Activated CD4-positive, CD25-positive, alpha-beta regulatory T cell treated with anti-CD3 and anti-CD28 coated beads, Interleukin-2, amount 50 U/mL, for 16 hours (primary cell): Measurements from ENCODE around the gene DUSP16.
"Not testable (repeated sequence)": the region's sequence is repeated elsewhere in the genome, so short reads cannot be mapped to it uniquely, and the experiment has no call there.

Experiments
- DNase-seq: peaks from one replicate; pipeline ENCODE4 v3.0.0-alpha.2; 2020; ENCODE audit warnings: low read depth, low spot score

The DUSP16 gene, protein sequence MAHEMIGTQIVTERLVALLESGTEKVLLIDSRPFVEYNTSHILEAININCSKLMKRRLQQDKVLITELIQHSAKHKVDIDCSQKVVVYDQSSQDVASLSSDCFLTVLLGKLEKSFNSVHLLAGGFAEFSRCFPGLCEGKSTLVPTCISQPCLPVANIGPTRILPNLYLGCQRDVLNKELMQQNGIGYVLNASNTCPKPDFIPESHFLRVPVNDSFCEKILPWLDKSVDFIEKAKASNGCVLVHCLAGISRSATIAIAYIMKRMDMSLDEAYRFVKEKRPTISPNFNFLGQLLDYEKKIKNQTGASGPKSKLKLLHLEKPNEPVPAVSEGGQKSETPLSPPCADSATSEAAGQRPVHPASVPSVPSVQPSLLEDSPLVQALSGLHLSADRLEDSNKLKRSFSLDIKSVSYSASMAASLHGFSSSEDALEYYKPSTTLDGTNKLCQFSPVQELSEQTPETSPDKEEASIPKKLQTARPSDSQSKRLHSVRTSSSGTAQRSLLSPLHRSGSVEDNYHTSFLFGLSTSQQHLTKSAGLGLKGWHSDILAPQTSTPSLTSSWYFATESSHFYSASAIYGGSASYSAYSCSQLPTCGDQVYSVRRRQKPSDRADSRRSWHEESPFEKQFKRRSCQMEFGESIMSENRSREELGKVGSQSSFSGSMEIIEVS

DNA sequence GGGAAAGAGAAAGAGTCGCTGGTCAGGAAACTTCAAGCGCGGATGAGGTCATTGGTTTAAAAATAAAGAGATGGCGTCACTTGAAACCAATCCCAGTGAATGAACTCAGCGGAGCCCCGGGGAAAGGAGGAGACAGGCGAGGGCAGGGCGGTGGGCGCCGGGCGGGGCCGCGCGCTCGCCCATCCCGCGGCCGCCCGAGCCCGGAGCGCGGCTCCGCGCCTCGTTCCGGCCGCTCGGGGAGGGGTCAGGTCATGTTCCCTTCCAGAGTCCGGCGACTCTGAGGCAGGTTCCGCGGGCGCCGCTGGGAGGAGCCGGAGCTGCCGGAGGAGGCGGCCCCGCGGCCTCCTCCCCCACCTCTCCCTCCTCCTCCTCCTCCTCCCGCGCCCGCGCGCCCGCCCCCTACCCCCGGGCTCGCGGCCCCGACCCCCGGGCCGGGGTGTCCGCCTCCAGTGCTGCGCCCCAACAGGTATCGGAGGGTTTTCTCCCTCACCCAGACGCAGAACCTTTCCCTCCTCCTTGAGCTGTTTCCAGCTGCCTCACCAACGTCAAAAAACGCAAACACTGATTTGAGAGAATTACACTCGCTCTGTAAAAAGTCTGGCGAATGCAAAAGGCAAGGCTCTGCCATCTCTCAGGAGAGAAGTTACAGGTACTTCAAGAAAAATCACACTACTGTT lies at the start of gene DUSP16:
DUSP16 (minus strand) TSS at position 279 of the 677 bp plus-strand sequence. CDS start 41,765 bp downstream, outside the sequence.
- peak; percentile 47 for DNase-seq

DNA sequence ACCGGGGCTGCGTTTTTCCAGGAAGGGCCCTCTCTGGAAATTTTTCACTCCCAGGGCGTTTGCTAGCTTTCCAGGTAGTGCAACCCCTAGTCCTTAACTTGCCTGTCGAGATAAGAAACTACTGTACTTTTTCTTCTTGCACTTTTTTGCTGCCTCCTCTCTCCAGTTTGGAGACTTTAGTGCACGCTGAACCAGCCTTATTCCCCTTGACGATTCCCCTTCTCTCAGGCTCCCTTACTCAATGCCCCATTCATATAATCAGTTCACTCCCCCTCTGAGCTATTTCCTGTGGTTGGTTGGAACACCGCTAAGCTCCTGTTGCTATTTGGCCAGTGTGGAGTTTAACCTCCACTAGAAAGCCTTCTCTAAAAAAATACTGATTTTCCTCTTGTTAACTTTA lies 49.7 kb upstream of the DUSP16 start:
- no peak for DNase-seq

DNA sequence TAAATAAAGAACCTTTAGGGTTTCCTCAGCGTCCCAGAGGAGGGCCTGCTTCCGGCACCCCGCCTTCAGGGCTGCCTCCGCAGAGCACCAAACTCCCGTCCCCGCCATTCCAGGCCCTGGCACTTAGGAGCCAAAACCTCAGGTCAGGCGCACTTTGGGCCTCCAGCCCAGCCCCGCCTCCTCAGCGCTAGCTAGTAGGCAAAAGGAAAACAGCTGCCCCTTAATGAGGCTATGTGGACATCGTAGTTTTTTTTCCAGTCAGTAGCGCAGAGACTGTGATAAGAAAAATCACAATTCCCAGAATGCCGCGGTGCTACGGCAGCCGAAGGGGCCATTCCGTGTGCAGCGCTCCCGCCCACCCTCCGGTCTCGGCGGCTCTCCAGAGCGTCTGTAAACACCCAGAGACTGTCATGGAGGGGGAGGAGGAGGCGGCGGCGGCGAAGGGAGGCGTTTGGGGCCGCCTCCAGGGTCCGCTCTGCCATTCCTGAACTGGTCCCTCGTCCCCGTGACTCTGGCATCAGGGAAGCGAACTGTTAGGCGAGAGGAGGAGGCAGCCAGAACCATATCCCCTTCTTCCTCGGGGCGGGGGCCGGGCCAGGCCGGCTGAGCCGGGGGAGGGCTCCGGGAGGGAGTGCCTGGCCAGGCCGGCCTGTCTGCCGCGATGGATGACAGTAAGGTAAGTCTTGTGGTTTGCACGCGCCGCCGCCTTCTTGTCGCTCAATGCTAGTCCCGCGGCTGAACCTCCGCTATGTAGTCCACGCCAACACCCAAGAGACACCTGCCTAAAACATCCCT lies 49.0 kb upstream of the DUSP16 start, which contains the start of gene CREBL2:
CREBL2 (plus strand) TSS at position 365 of the 795 bp plus-strand sequence; CDS start at position 662, 297 bp downstream.
- DNase-seq, result peak; percentile 66

DNA sequence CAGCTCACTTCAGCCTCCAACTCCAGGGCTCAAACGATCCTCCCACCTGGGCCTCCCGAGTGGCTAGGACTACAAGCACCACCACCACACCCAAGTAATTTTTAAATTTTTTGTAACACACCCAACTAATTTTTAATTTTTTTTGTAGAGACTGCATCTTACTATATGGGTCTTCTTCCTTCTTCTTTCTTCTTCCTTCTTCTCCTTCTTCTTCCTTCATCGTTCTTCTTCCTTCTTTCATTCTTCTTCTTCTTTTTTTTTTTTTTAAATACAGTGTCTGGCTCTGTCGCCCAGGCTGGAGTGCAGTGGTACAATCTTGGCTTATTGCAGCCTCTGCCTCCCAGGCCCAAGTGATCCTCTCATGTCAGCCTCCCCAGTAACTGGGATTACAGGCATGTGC lies 48.0 kb upstream of the DUSP16 start:
- DNase-seq, result no peak

DNA sequence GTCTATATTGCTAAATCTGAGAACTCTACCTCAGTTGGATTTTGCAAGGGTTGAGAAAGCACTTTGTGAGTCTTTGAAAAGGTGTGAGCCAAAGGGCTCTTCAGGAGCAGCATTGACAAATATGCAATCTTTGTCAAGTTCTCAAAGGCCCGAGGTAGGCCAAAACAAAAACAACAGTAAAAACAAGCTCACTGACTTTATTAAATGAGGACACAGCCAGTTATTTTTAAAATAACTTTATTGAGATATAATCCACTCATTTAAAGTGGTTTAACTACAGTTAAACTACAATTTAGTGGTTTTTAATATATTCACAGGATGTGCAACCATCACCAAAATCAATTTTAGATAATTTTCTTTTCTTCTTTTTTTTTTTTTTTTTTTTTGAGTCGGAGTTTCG lies 47.0 kb upstream of the DUSP16 start:
- no peak for DNase-seq

DNA sequence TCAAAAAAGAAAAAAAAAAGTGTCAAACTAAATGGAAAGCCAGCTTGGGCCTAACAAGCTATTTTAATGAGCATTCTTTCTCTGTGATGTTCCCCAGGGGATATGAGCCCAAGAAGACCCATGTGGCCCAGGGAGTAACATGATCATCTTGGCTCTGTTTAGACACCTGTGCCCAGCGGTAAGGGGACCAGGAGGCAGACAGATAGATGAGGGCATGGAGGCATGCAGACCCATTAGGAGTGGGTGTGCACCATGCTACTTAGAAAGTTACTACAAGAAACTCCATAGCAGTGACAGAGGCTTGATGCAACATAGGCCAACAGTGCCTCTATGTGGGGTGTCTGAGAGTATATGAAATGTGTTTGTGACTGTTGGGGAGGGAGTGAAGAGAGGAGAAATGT lies 45.9 kb upstream of the DUSP16 start:
- no peak for DNase-seq

DNA sequence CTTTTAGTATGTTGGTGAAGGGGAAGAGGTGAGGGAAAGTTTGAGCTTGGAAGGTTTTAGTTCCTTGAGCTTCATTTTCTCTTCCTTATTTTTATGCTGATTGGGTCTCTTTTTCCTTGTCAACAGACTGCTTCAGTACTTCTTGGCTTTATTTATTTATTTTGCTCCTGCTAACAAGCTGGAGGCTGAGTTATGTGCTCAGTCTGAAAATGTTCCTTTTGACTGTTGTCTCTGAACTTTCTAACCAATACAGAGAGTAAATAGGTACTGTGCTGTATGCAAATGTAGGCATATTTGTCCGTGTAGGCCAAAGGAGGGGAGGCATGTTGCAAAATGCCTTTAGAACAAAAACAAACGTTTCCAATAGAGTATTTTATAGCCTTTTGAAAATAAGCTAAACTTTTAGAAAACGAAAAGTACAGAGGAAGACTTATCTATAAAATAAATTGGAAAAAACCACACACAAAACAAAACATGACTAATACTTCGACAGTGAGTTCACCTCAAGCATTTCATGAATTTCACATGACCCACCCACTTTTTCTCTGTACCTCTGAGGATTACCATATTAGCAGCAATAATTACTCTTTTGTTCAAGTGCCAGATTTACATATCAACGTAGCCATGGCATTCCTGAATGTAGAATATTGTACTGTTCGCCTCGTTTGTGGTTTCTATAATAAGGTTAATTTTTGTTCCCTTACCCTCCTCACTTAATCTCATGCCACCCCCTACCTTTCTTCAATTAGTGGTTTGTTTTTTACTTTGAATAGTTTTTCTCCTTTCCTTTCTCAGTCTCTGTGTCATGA lies 44.3 kb upstream of the DUSP16 start:
- no peak for DNase-seq

DNA sequence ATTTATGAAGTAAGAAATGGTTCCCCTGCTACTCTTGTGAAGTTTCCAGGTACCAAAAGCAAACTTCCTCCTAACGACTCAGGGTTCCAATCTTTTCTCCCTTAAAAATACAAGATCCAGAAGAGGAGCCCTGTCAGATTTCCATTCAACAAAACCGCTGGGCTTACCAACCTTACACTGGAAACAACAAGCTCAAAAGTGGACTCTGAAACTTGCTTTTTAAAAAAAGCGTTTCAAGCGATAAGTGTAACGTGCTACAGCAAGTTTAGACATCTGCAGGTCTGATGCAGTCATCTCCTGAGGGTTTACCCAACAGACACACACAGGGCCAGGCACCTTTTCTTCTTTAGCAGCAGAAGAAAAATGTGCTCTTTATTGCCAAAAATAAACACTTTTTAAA lies 42.1 kb upstream of the DUSP16 start:
- no peak for DNase-seq

DNA sequence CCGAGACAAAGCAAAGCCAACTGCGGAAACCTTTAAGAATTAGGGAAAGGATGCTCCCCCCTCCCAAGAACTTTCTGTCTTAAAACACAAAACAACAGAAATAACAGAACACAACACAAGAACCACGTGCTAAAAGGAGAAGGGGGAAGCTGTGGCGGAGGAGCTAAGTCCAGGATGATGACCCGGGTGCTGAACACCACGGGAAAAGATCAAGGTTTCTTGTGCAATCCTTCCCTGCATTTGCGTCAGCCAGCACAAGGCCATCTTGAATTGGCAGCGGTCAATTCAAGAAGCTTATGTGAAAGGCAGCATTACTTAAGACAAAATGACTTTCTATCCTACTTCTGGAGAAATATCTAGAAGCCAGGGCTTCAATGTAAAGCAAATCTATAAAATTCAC lies 38.0 kb upstream of the DUSP16 start:
- no peak for DNase-seq

DNA sequence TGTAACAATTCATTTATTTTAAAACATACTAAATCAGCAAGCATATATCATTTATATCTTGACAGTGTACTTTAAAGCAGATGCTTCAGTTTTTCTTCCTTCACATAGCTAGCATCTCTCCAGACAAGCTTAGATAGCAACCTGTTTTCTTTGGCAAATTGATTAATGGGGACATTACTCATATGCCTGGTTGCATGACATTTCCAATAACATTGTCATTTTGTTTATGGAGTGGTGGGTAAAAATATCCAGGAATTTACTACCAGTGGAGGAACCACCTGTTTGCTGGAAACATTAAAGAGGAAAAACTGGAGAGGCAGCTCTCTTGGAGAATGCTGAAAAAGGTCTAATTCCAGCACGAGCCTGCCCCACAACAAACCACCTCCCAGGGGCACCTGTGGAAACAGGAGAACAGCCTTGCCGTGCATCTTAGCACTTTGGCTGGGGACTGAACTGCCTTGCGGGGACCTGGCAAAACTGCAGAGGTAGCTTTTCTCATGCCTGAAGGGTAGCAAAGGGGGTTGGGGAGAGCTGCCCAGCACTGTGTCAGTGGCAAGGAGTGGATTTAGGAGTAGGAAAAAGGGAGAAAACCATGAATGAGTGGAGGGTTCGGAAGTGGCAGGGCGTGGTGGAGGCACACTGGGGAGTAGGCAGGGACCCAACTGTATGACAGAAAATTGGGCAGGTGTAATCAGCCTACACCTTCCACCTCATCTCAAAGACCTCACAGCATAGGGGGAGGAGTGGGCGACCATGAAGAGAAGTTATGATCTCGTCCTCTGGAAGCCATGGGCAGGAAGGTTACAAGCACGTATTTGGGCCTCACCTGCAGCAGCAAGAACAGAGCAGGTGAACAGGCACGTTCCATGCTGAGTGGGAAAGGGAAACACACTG lies 37.3 kb upstream of the DUSP16 start:
- no peak for DNase-seq

DNA sequence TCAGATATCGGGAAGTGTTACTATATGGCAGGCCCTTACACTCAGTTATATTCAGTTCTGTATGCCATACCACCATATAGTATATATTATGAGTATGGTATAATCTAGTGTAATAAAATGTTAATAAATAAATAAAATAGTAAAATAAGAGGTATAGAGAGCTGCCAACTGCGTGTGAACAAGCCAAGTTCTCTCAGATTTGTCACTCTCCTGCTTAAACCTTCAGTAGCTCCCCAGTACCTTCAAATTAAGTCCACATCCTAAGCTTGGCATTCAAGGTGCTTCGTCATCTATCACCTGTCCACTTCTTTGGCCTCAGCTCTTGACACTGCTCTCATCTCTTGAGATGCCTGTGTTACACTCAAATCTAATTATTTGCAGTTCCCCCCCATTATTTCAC lies 36.2 kb upstream of the DUSP16 start:
- no peak for DNase-seq

DNA sequence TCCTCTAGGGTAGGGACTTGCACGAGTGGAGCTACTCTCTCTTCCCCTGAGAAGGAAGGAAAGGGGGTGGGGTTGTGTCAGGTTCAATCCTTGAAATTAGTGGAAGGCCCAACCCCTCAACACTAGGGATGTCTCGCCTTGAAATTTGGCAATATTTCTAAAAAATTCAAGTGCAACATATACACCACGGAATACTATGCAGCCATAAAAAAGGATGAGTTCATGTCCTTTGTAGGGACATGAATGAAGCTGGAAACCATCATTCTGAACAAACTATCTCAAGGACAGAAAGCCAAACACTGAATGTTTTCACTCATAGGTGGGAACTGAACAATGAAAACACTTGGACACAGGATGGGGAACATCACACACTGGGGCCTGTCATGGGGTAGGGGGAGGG lies 33.9 kb upstream of the DUSP16 start:
- DNase-seq, result not testable (repeated sequence)

DNA sequence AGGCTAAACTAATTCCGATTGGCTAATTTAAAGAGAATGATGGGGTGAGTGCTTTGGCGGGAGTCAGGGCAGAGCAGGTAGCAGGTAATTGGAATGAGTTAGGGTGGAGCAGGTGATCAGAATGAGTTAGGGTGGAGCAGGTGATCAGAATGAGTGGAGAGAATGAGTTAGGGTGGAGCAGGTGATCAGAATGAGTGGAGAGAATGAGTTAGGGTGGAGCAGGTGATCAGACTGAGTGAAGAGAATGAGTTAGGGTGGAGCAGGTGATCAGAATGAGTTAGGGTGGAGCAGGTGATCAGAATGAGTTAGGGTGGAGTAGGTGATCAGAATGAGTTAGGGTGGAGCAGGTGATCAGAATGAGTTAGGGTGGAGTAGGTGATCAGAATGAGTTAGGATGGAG lies 33.3 kb upstream of the DUSP16 start:
- DNase-seq, result not testable (repeated sequence)

DNA sequence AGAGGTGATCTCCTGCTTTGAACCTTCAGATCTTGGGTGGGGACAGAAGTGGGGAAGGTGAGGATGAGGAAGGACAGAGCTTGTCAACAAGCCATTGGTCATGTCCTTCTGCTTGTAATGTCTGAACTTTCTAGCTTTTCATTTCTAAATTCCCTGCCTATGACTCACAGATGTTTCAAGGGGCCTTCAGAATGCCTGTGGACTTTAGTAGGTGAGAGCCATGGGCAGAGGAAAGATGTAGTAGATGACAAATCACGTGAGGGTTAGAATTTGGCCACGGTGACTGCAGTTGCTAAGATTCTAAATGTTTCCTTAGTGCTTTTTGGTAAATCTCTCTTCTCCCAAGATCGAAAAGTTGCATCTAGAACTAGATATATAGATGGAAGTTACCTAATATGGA lies 30.3 kb upstream of the DUSP16 start:
- DNase-seq, result no peak

DNA sequence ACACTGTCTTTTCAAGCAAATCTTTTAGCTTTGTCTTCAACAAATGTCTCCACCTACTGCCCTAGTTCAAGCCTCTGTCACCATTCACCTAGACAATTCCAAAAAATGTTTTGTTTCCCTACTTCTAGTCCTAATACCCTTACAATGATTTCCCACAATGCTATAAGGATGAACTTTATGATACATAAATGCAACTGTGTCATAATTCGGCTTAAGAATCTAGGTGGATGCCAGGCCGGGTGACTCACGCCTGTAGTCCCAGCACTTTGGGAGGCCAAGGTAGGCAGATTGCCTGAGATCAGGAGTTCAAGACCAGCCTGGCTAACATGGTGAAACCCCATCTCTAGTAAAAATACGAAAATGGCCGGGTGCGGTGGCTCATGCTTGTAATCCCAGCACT lies 28.3 kb upstream of the DUSP16 start:
- no peak for DNase-seq

DNA sequence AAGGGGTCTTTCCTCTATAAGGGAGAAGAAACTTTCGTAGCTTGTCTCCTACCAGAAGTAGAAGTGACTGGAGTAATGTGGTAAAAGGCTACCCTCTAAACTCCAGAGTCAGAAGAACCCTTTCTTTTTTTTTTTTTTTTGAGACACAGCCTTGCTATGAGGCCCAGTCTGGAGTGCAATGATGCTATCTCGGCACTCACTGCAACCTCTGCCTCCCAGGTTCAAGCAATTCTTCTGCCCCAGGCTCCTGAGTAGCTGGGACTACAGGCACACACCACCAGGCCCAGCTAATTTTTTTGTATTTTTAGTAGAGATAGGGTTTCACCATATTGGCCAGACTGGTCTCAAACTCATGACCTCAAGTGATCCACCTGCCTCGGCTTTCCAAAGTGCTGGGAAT lies 25.8 kb upstream of the DUSP16 start:
- DNase-seq, result not testable (repeated sequence)

DNA sequence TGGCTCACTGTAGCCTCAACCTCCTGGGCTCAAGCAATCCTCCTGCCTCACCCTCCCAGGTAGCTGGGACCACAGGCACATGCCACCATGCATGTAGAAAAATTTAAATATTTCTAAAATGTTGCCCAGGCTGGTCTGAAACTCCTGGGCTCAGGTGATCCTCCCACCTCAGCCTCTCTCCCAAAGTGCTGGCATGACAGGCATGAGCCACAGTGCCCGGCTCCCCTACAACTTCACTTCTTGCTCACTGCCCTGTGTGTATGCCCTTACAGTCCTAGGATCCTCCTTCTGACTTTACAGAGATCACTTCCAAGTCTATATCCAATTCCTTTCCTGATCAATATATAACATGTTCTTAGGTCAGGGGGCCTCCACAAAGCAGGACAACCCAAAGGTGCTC lies 25.2 kb upstream of the DUSP16 start:
- no peak for DNase-seq

DNA sequence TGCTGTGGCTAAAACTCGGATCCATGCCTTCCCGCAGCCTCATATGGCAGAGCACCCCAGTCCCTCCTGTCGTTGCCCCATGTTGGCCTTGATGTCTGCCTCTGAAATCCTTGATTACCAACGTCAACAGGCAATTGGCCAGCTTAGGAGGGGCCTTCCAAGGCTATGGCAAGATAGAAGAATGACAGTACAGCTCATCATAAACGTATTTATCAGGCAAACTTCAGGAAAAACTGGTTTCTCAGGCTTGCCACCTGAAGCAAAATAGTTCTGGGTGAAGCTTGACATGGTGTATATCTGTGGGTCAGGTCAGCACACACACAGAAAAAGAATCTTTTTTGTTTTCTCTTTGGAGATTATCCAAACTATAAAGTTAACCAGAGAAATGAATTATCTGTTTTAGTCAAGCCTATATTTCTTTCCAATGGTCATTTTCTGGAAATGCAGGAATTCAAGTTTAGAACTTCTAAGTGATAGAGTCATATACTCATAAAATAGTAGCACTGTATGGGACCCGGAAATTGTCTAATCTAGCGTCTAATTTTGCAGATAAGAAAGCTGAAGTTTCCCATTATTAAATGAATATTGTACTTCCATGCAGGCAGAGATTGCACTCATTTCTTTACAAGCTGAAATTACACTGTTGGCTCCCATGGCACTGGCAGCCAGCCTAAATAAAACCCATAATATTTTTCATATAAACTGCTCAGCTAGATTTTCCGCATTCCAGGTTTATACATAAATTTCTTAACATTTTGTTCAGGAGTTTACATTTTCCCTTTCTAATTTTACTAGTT lies 24.4 kb upstream of the DUSP16 start:
- no peak for DNase-seq
